Fibroblast of skin of right quadriceps (primary cell): ENCODE measurements around the gene TASP1.
A peak's percentile ranks its signal among the peaks of the same experiment; 100 is the strongest.

Experiments
- DNase-seq: peaks from one replicate; pipeline ENCODE4 v3.0.0-alpha.2; 2013

TASP1 gene

GRCh38 chr20:13432126-13432525 is 206.6 kb downstream of the TASP1 start:
- no peak for DNase-seq

- no peak for DNase-seq
Measured at GRCh38 chr20:13430346-13431002, 208.3 kb downstream of the TASP1 start.

GRCh38 chr20:13428684-13429083 is 210.0 kb downstream of the TASP1 start:
- DNase-seq = no peak

GRCh38 chr20:13426870-13427269 is 211.9 kb downstream of the TASP1 start:
- no peak for DNase-seq

GRCh38 chr20:13425381-13426135 is 213.2 kb downstream of the TASP1 start:
- peak; percentile 35 for DNase-seq

GRCh38 chr20:13424174-13424833 is 214.4 kb downstream of the TASP1 start:
- DNase-seq = no peak

- DNase-seq = no peak
Measured at GRCh38 chr20:13423472-13424173, 215.1 kb downstream of the TASP1 start.

GRCh38 chr20:13422637-13423036 is 216.1 kb downstream of the TASP1 start:
- no peak for DNase-seq

- no peak for DNase-seq
Measured at GRCh38 chr20:13420625-13421024, 218.1 kb downstream of the TASP1 start.

GRCh38 chr20:13419477-13419876 is 219.3 kb downstream of the TASP1 start:
- no peak for DNase-seq

- peak; percentile 32 for DNase-seq
Measured at GRCh38 chr20:13418263-13419229, 220.2 kb downstream of the TASP1 start.

- no peak for DNase-seq
Measured at GRCh38 chr20:13416531-13416930, 222.2 kb downstream of the TASP1 start.

GRCh38 chr20:13412806-13413445 is 225.8 kb downstream of the TASP1 start:
- DNase-seq = no peak

- no peak for DNase-seq
Measured at GRCh38 chr20:13404293-13404692, 234.4 kb downstream of the TASP1 start.

GRCh38 chr20:13403453-13403852 is 235.3 kb downstream of the TASP1 start:
- no peak for DNase-seq

GRCh38 chr20:13402986-13403385 is 235.7 kb downstream of the TASP1 start:
- DNase-seq = no peak

- no peak for DNase-seq
Measured at GRCh38 chr20:13402171-13402760, 236.5 kb downstream of the TASP1 start.

GRCh38 chr20:13401596-13401995 is 237.1 kb downstream of the TASP1 start:
- DNase-seq = peak; percentile 11

- no peak for DNase-seq
Measured at GRCh38 chr20:13400453-13400852, 238.3 kb downstream of the TASP1 start.

- DNase-seq = peak; percentile 60
Measured at GRCh38 chr20:13397300-13397724, 241.4 kb downstream of the TASP1 start.

- DNase-seq = no peak
Measured at GRCh38 chr20:13396826-13397225, 241.9 kb downstream of the TASP1 start.
